Keratinocyte (primary cell): Measurements from ENCODE around the gene SPATS2L.

Experiments
- EZH2 ChIP-seq: IDR thresholded peaks from one replicate; pipeline ENCODE4 v1.6.1; 2012; ENCODE audit warnings: inconsistent platforms, mild to moderate bottlenecking, low read length, moderate library complexity
- TF ChIP-seq, protein P1 (sequence below), 3 experiments: IDR thresholded peaks in 1 of 3; conservative IDR thresholded peaks in 1 of 3; optimal IDR thresholded peaks in 1 of 3; 2 replicates in 2 of 3; 3 replicates in 1 of 3; pipeline versions ENCODE3 to v1.5.1; 2011; ENCODE audit warnings: low read length in 3 of 3, mild to moderate bottlenecking in 3 of 3, moderate library complexity in 2 of 3, control low read depth in 1 of 3, inconsistent platforms in 1 of 3; ENCODE audit not compliant: insufficient read depth in 2 of 3; ENCODE audit errors: extremely low read depth in 1 of 3

DNA sequence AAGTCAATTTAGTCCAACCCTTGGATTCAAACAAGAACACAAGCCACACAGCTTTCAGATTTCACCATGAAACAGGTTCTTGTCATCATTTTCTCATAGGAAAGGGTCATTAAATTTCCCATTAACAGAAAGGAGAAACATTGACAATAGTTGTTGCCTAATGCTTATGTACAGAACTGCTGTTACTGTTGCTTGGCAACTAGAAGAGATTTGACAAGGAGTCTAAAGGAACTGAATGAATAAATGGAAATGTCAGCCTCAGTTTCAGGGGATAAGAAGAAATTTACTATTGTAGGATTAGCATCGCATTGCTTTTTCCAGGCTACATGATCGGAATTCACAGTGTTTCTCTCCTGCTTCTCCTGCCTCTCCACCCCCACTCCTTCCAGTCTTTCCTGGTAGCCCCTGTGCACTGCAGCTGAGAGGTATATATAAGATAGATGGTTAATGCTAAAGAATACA is 90.3 kb downstream of the SPATS2L start:
- TF ChIP-seq, protein P1, sequence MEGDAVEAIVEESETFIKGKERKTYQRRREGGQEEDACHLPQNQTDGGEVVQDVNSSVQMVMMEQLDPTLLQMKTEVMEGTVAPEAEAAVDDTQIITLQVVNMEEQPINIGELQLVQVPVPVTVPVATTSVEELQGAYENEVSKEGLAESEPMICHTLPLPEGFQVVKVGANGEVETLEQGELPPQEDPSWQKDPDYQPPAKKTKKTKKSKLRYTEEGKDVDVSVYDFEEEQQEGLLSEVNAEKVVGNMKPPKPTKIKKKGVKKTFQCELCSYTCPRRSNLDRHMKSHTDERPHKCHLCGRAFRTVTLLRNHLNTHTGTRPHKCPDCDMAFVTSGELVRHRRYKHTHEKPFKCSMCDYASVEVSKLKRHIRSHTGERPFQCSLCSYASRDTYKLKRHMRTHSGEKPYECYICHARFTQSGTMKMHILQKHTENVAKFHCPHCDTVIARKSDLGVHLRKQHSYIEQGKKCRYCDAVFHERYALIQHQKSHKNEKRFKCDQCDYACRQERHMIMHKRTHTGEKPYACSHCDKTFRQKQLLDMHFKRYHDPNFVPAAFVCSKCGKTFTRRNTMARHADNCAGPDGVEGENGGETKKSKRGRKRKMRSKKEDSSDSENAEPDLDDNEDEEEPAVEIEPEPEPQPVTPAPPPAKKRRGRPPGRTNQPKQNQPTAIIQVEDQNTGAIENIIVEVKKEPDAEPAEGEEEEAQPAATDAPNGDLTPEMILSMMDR (optimal IDR thresholded peaks at IDR 0.05 in 1 of 3, IDR thresholded peaks at IDR 0.05 in 1 of 3, conservative IDR thresholded peaks at IDR 0.05 in 1 of 3; ENCODE audit: extremely low read depth in 1 of 3, insufficient read depth in 2 of 3, low read length in 3 of 3) = no peak
- TF ChIP-seq EZH2 = no peak
